Stimulated activated CD8-positive, alpha-beta memory T cell treated with anti-CD3 and anti-CD28 coated beads, Interleukin-4, amount 100 ng/mL, for 4 hours (primary cell): ENCODE measurements around the gene KIF12.

Experiments
- DNase-seq, 2 donors: peaks; one replicate each; pipeline ENCODE4 v3.0.0-alpha.2; 2020; ENCODE audit warnings: low read depth in 2 of 2, low spot score in 1 of 2

Gene KIF12

GRCh38 chr9:114123031-114123977 is 24.2 kb upstream of the KIF12 start:
- no peak for DNase-seq

- no peak for DNase-seq
These were observed 23.3 kb upstream of the KIF12 start for GRCh38 chr9:114122136-114123027.

- DNase-seq: no peak
These were observed 22.4 kb upstream of the KIF12 start for GRCh38 chr9:114121227-114122135.

GRCh38 chr9:114120192-114121014 is 21.3 kb upstream of the KIF12 start:
- no peak for DNase-seq

- no peak for DNase-seq
These were observed 20.4 kb upstream of the KIF12 start for GRCh38 chr9:114119242-114120191.

- DNase-seq: no peak
These were observed 19.1 kb upstream of the KIF12 start for GRCh38 chr9:114117996-114118830.

GRCh38 chr9:114117614-114117995 is 18.5 kb upstream of the KIF12 start:
- DNase-seq: no peak

- no peak for DNase-seq
These were observed 17.1 kb upstream of the KIF12 start for GRCh38 chr9:114116126-114116747.

- DNase-seq: no peak
These were observed 16.6 kb upstream of the KIF12 start for GRCh38 chr9:114115654-114116125.

- no peak for DNase-seq
These were observed 15.3 kb upstream of the KIF12 start for GRCh38 chr9:114114364-114114763.

GRCh38 chr9:114112778-114113584 is 13.9 kb upstream of the KIF12 start:
- no peak for DNase-seq

GRCh38 chr9:114112325-114112724 is 13.2 kb upstream of the KIF12 start:
- no peak for DNase-seq

- DNase-seq: no peak
These were observed 11.1 kb upstream of the KIF12 start for GRCh38 chr9:114110180-114110579.

GRCh38 chr9:114109124-114109523 is 10.0 kb upstream of the KIF12 start:
- no peak for DNase-seq

GRCh38 chr9:114108016-114108833 is 9.1 kb upstream of the KIF12 start:
- DNase-seq: peak in 1 of 2 donors; percentile 18
